Astrocyte (in vitro differentiated cells and primary cell): ENCODE data around the gene TBC1D19. TPM values are rescaled to one million over a fixed set of nuclear protein-coding genes. Genes with fewer than 3 reads are reported as not detected.

Experiments
- DNase-seq: peaks from one replicate; pipeline ENCODE4 v3.0.0-alpha.2; 2010; ENCODE audit warnings: low read depth
- FAIRE-seq: peaks from 2 replicates; lab custom pipeline; 2011; peaks lifted over from hg19 to GRCh38; lab: Jason Lieb, UNC
- H2AFZ ChIP-seq: 2 replicates; pipeline ENCODE4 v1.6.0; 2012; ENCODE audit warnings: low read depth, low read length, inconsistent platforms
- H3K27ac ChIP-seq: 2 replicates; pipeline ENCODE4 v1.5.1; 2011; ENCODE audit warnings: low read depth, low read length, inconsistent platforms
- H3K27me3 ChIP-seq: 2 replicates; pipeline ENCODE4 v1.6.0; 2011; ENCODE audit warnings: low read length, inconsistent platforms; ENCODE audit not compliant: insufficient read depth
- H3K36me3 ChIP-seq: 2 replicates; pipeline ENCODE4 v1.5.1; 2011; ENCODE audit warnings: low read length, inconsistent platforms; ENCODE audit not compliant: insufficient read depth
- H3K4me1 ChIP-seq: 2 replicates; pipeline ENCODE4 v1.5.1; 2011; ENCODE audit warnings: low read length, inconsistent platforms; ENCODE audit not compliant: insufficient read depth
- H3K4me2 ChIP-seq: 2 replicates; pipeline ENCODE4 v1.6.0; 2012; ENCODE audit warnings: low read length, inconsistent platforms
- H3K4me3 ChIP-seq: 2 replicates; pipeline ENCODE4 v1.5.1; 2011; ENCODE audit warnings: low read depth, mild to moderate bottlenecking, low read length, inconsistent platforms; ENCODE audit not compliant: insufficient read depth
- H3K79me2 ChIP-seq: 2 replicates; pipeline ENCODE4 v1.6.0; 2012; ENCODE audit warnings: mild to moderate bottlenecking, low read length, inconsistent platforms; ENCODE audit not compliant: insufficient read depth
- H3K9ac ChIP-seq: 2 replicates; pipeline ENCODE4 v1.6.0; 2012; ENCODE audit warnings: mild to moderate bottlenecking, low read length, inconsistent platforms
- H3K9me3 ChIP-seq: 2 replicates; pipeline ENCODE4 v1.5.1; 2012; ENCODE audit warnings: low read depth, mild to moderate bottlenecking, low read length, inconsistent platforms; ENCODE audit not compliant: insufficient read depth
- H4K20me1 ChIP-seq: 2 replicates; pipeline ENCODE4 v1.6.0; 2012; ENCODE audit warnings: low read length, inconsistent platforms; ENCODE audit not compliant: insufficient read depth
- H3K27ac Mint-ChIP-seq: one replicate; pipeline ENCODE4 v1.8.0; 2021; ENCODE audit warnings: mild to moderate bottlenecking, mixed read lengths; ENCODE audit not compliant: unreplicated experiment
- H3K27me3 Mint-ChIP-seq: one replicate; pipeline ENCODE4 v1.8.0; 2021; ENCODE audit warnings: low read depth, mixed read lengths; ENCODE audit not compliant: unreplicated experiment
- H3K36me3 Mint-ChIP-seq: one replicate; pipeline ENCODE4 v1.8.0; 2021; ENCODE audit warnings: low read depth, mixed read lengths; ENCODE audit not compliant: unreplicated experiment
- H3K4me1 Mint-ChIP-seq: one replicate; pipeline ENCODE4 v1.8.0; 2021; ENCODE audit warnings: low read depth, mixed read lengths; ENCODE audit not compliant: unreplicated experiment
- H3K4me3 Mint-ChIP-seq: one replicate; pipeline ENCODE4 v1.8.0; 2021; ENCODE audit warnings: mild to moderate bottlenecking, moderate library complexity, mixed read lengths; ENCODE audit not compliant: unreplicated experiment
- H3K9me3 Mint-ChIP-seq: one replicate; pipeline ENCODE4 v1.8.0; 2021; ENCODE audit warnings: mild to moderate bottlenecking, mixed read lengths; ENCODE audit not compliant: unreplicated experiment
- CTCF ChIP-seq: IDR thresholded peaks from 2 replicates; pipeline ENCODE4 v1.5.1; 2011; ENCODE audit warnings: low read depth, mild to moderate bottlenecking, inconsistent platforms, low read length, moderate library complexity; ENCODE audit not compliant: insufficient read depth
- EZH2 ChIP-seq: IDR thresholded peaks from 2 replicates; pipeline ENCODE4 v1.6.1; 2012; ENCODE audit warnings: mild to moderate bottlenecking, low read length, inconsistent platforms; ENCODE audit not compliant: insufficient read depth
- total RNA-seq: library from RNA; stranded (reverse); gene quantifications from 2 replicates; pipeline ENCODE4 v1.2.1, GENCODE V29; 2021

TBC1D19 gene
- total RNA-seq, 1 donor from 2014 or later = 10.5 TPM

GRCh38 chr4:26682436-26682835 lies 98.6 kb downstream of the TBC1D19 start:
- no peaks in the 10 kb centered on the region for H4K20me1 ChIP-seq
- Mint-ChIP-seq H3K4me3 (no peak overlapping the region), H3K9me3 (peaks cover 18% of the 10 kb centered on the region), H3K27me3 (no peaks in the 10 kb centered on the region), H3K4me1 (peaks cover 16% of the 10 kb centered on the region), H3K27ac (no peak overlapping the region), H3K36me3 (peaks cover 29% of the 10 kb centered on the region)
- H3K27ac ChIP-seq = no peak overlapping the region
- no peak overlapping the region for H2AFZ ChIP-seq
- H3K9me3 ChIP-seq = peaks cover 11% of the 10 kb centered on the region
- no peak for TF ChIP-seq EZH2
- no peak for TF ChIP-seq CTCF
- H3K9ac ChIP-seq = no peak overlapping the region
- peaks cover 10% of the 10 kb centered on the region for H3K36me3 ChIP-seq
- H3K4me3 ChIP-seq = no peak overlapping the region
- FAIRE-seq = no peak
- H3K79me2 ChIP-seq = no peaks in the 10 kb centered on the region
- H3K27me3 ChIP-seq = no peaks in the 10 kb centered on the region
- H3K4me1 ChIP-seq = peaks cover 10% of the 10 kb centered on the region
- no peak for DNase-seq
- H3K4me2 ChIP-seq = no peak overlapping the region

GRCh38 chr4:26685250-26685649 lies 101.4 kb downstream of the TBC1D19 start:
- H3K4me3 ChIP-seq = no peak overlapping the region
- FAIRE-seq = peak; percentile 75
- no peak for DNase-seq
- peaks cover 13% of the 10 kb centered on the region for H3K36me3 Mint-ChIP-seq
- no peaks in the 10 kb centered on the region for H3K27me3 ChIP-seq
- no peaks in the 10 kb centered on the region for H3K27me3 Mint-ChIP-seq
- H3K4me1 ChIP-seq = peaks cover 17% of the 10 kb centered on the region
- H3K4me2 ChIP-seq = no peak overlapping the region
- no peaks in the 10 kb centered on the region for H3K9me3 ChIP-seq
- TF ChIP-seq EZH2 (no peak), CTCF (no peak)
- no peak overlapping the region for H3K27ac Mint-ChIP-seq
- H3K4me3 Mint-ChIP-seq = no peak overlapping the region
- H3K9ac ChIP-seq = no peak overlapping the region
- peaks cover 1% of the 10 kb centered on the region for H3K9me3 Mint-ChIP-seq
- H4K20me1 ChIP-seq = no peaks in the 10 kb centered on the region
- H3K27ac ChIP-seq = no peak overlapping the region
- H3K79me2 ChIP-seq = no peaks in the 10 kb centered on the region
- peaks cover 8% of the 10 kb centered on the region for H3K36me3 ChIP-seq
- H3K4me1 Mint-ChIP-seq = peaks cover 22% of the 10 kb centered on the region
- H2AFZ ChIP-seq = no peak overlapping the region

- H3K27me3 ChIP-seq = no peaks in the 10 kb centered on the region
- H3K36me3 Mint-ChIP-seq = peaks cover 17% of the 10 kb centered on the region
- peak overlapping the region; percentile 25 for H3K9ac ChIP-seq
- DNase-seq (peak; percentile 95), FAIRE-seq (peak; percentile 91)
- H3K36me3 ChIP-seq = peaks cover 8% of the 10 kb centered on the region
- no peaks in the 10 kb centered on the region for H4K20me1 ChIP-seq
- H3K9me3 Mint-ChIP-seq = peaks cover 8% of the 10 kb centered on the region
- H3K27ac ChIP-seq = peak overlapping the region; percentile 56
- H3K27me3 Mint-ChIP-seq = no peaks in the 10 kb centered on the region
- H3K27ac Mint-ChIP-seq = peak overlapping the region; percentile 97
- no peak for TF ChIP-seq CTCF
- TF ChIP-seq EZH2 = no peak
- peaks cover 22% of the 10 kb centered on the region for H3K4me1 Mint-ChIP-seq
- no peak overlapping the region for H2AFZ ChIP-seq
- no peaks in the 10 kb centered on the region for H3K79me2 ChIP-seq
- H3K4me1 ChIP-seq = peaks cover 17% of the 10 kb centered on the region
- H3K4me3 ChIP-seq = no peak overlapping the region
- H3K9me3 ChIP-seq = no peaks in the 10 kb centered on the region
- H3K4me3 Mint-ChIP-seq = no peak overlapping the region
- peak overlapping the region; percentile 54 for H3K4me2 ChIP-seq
These were observed 103.8 kb downstream of the TBC1D19 start for GRCh38 chr4:26687728-26688127.
